ENCODE data around the gene PDK2.
"Not testable (repeated sequence)": the region's sequence is repeated elsewhere in the genome, so short reads cannot be mapped to it uniquely, and the experiment has no call there.

DNA sequence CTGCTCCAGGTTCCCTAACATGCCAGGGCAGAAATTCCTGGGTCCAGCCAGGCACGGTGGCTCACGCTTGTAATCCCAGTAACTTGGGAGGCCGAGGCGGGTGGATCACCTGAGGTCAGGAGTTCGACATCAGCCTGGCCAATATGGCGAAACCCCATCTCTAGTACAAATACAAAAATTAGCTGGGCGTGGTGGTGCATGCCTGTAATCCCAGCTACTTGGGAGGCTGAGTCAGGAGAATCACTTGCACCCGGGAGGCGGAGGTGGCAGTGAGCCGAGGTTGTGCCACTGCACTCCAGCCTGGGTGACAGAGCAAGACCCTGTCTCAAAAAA, 33.5 kb upstream of the PDK2 start:
- not testable (repeated sequence) for TF ChIP-seq CTCF (conservative IDR thresholded peaks at IDR 0.05; ENCODE audit: low read depth, low read length); RFX5 (IDR thresholded peaks at IDR 0.05; ENCODE audit: low read depth, low read length); POLR2A (IDR thresholded peaks at IDR 0.05; ENCODE audit: low read depth, low read length); CEBPB (IDR thresholded peaks at IDR 0.05; ENCODE audit: low read depth, low read length)
